Adrenal gland (tissue), 12 donors: Measurements from ENCODE around the gene PTGR2. TPM values are rescaled to one million over a fixed set of nuclear protein-coding genes. Genes with fewer than 3 reads are reported as not detected.
"Not testable (repeated sequence)": the region's sequence is repeated elsewhere in the genome, so short reads cannot be mapped to it uniquely, and the experiment has no call there.

ENCODE experiments used
- DNase-seq, 7 donors: peaks; one replicate each; pipeline ENCODE4 v3.0.0-alpha.2; 2019 to 2020
- H3K27ac ChIP-seq, 5 donors: fragments of 200-600 bp; sonication (generic) in 4 of 5; 1 replicate in 3 of 5; 2 replicates in 2 of 5; pipeline versions ENCODE4 v1.5.1 to v1.8.0; 2016 to 2020; ENCODE audit warnings: mild to moderate bottlenecking in 1 of 5
- H3K27me3 ChIP-seq: fragments of 200-600 bp; 2 replicates; pipeline ENCODE4 v1.8.0; 2021
- H3K36me3 ChIP-seq, 2 donors: fragments of 200-600 bp; replicated peaks in 1 of 2; 1 replicate in 1 of 2; 2 replicates in 1 of 2; pipeline versions ENCODE4 v1.5.1 to v1.8.0; 2018 to 2022
- H3K4me1 ChIP-seq, 2 donors: fragments of 200-600 bp; replicated peaks in 1 of 2; 1 replicate in 1 of 2; 2 replicates in 1 of 2; pipeline versions ENCODE4 v1.5.1 to v1.8.0; 2018 to 2021
- H3K4me3 ChIP-seq, 4 donors: fragments of 200-600 bp; sonication (generic) in 3 of 4; one replicate each; pipeline ENCODE4 v1.5.1; 2016 to 2018
- H3K9me3 ChIP-seq, 3 donors: fragments of 200-600 bp; sonication (generic) in 1 of 3; replicated peaks in 1 of 3; 1 replicate in 2 of 3; 2 replicates in 1 of 3; pipeline versions ENCODE4 v1.5.1 to v1.8.0; 2016 to 2021
- POLR2A ChIP-seq, 2 donors: fragments of 450-650 bp; IDR thresholded peaks; one replicate each; pipeline ENCODE4 v1.6.1; 2017; ENCODE audit warnings: antibody characterized with exemption in 2 of 2, mild to moderate bottlenecking in 2 of 2, moderate library complexity in 1 of 2
- WGBS, 4 donors: extraction: QIAGEN DNeasy Blood & Tissue Kit in 2 of 4; methylation state at CpG; one replicate each; pipeline versions ENCODE4 v1.1.5 to v1.1.7; 2013 to 2017; 5-methylcytosine and 5-hydroxymethylcytosine counted together
- intact Hi-C, 2 donors: fragments of 100-400 bp; cut with DNase I; formaldehyde crosslinking; loops; one replicate each; pipeline versions ENCODE4 v1.14.1 to v1.15.0; 2022 to 2023
- polyA plus RNA-seq, 3 donors: library from polyadenylated mRNA; stranded (reverse); fragments of 200-250 nt in 2 of 3; fragments of 350-450 nt in 1 of 3; fragmentation: Illumina TruSeq in 1 of 3; extraction: RNeasy Lipid Tissue Mini Kit (QIAGEN cat#74804) in 1 of 3; gene quantifications; one replicate each; pipeline ENCODE4 v1.2.3, GENCODE V29; 2013 to 2014
- total RNA-seq, 9 donors: library from RNA; depleted of rRNA in 4 of 9; stranded (reverse); fragments of >200 nt in 4 of 9; fragments of 120-200 nt in 1 of 9; fragmentation: NEBNext Ultra II Directional in 1 of 9; extraction: Animal tissue kit (Norgen Biotek cat#: 25700) in 1 of 9; gene quantifications; one replicate each; pipeline versions ENCODE4 v1.1.0 to v1.2.4, GENCODE V29; 2013 to 2023
- TF ChIP-seq, protein P1 (sequence below), 6 experiments: fragments of 450-650 bp in 4 of 6; fragments of 200-600 bp in 2 of 6; sonication (generic) in 1 of 6; IDR thresholded peaks; 1 replicate in 5 of 6; 2 replicates in 1 of 6; pipeline versions ENCODE4 v1.5.1 to v1.8.0; 2016 to 2021; ENCODE audit warnings: antibody characterized with exemption in 6 of 6, mild to moderate bottlenecking in 2 of 6, moderate library complexity in 1 of 6
- donor health status: healthy with polysubstance abuse.
- donor health status: Bipolar disorder and iron deficiency.
- donor health status: DM: yes; HTN: yes; CAD: no.
- donor health status: DM: no; HTN: no; CAD: no.
- donor health status: DM: no; HTN: no; CAD: no.
- donor health status: DM: yes; HTN: yes; CAD: no.

Gene PTGR2
- total and polyA plus RNA-seq, 12 donors, result 8.8 to 43.7 (median 17.3) TPM

GRCh38 chr14:73889376-73889775 is 37.7 kb downstream of the PTGR2 start:
- no peak overlapping the region for H3K4me3 ChIP-seq
- no peaks in the 10 kb centered on the region for H3K9me3 ChIP-seq
- peaks cover 18 to 37% of the 10 kb centered on the region in 2 donors for H3K4me1 ChIP-seq
- DNase-seq, result no peak
- TF ChIP-seq, protein P1, sequence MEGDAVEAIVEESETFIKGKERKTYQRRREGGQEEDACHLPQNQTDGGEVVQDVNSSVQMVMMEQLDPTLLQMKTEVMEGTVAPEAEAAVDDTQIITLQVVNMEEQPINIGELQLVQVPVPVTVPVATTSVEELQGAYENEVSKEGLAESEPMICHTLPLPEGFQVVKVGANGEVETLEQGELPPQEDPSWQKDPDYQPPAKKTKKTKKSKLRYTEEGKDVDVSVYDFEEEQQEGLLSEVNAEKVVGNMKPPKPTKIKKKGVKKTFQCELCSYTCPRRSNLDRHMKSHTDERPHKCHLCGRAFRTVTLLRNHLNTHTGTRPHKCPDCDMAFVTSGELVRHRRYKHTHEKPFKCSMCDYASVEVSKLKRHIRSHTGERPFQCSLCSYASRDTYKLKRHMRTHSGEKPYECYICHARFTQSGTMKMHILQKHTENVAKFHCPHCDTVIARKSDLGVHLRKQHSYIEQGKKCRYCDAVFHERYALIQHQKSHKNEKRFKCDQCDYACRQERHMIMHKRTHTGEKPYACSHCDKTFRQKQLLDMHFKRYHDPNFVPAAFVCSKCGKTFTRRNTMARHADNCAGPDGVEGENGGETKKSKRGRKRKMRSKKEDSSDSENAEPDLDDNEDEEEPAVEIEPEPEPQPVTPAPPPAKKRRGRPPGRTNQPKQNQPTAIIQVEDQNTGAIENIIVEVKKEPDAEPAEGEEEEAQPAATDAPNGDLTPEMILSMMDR (IDR thresholded peaks at IDR 0.05), result no peak
- TF ChIP-seq POLR2A (IDR thresholded peaks at IDR 0.05), result no peak
- H3K36me3 ChIP-seq, result peaks cover 0 to 15% of the 10 kb centered on the region in 2 donors
- intact Hi-C loops, result no loop called here
- no peaks in the 10 kb centered on the region for H3K27me3 ChIP-seq
- 71 to 79% (median 78%) methylated on average over 5 of the region's 5 CpGs for WGBS, 4 donors
- H3K27ac ChIP-seq, result no peak overlapping the region

DNA sequence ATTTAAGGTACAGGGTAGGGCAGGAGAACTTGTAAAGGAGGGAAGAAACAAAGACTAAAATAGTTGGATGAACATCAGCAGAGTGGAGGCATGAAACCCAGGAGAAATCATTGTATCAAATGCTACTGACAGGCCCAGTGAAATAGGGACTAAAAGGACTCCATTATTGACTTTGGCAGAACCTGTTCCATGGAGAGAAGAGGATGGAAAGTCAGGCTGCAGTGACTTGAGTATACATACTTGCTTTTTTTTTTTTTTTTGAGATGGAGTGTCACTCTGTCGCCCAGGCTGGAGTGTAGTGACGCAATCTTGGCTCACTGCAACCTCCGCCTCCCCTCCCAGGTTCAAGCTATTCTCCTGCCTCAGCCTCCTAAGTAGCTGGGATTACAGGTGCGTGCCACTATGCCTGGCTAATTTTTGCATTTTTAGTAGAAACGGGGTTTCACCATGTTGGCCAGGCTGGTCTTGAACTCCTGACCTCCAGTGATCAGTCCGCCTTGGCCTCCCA is 42.6 kb downstream of the PTGR2 start:
- WGBS, 4 donors, result 85 to 95% (median 89%) methylated on average over 6 of the region's 6 CpGs
- DNase-seq, H3K4me3 ChIP-seq, H3K27ac ChIP-seq, H3K27me3 ChIP-seq, intact Hi-C loops, H3K9me3 ChIP-seq: not testable (repeated sequence)
- Histone ChIP-seq H3K36me3 (peaks cover 0 to 61% of the 10 kb centered on the region in 2 donors), H3K4me1 (peaks cover 8 to 15% of the 10 kb centered on the region in 2 donors)

- H3K9me3 ChIP-seq, result no peaks in the 10 kb centered on the region
- H3K36me3 ChIP-seq, result peaks cover 0 to 78% of the 10 kb centered on the region in 2 donors
- DNase-seq, result no peak
- H3K4me1 ChIP-seq, result peaks cover 8 to 14% of the 10 kb centered on the region in 2 donors
- no peak for TF ChIP-seq POLR2A (IDR thresholded peaks at IDR 0.05)
- TF ChIP-seq, protein P1 (IDR thresholded peaks at IDR 0.05), result no peak
- intact Hi-C loops, result no loop called here
- H3K27ac ChIP-seq, result peak overlapping the region in 3 of 5 donors; percentile 7 to 79 (median 24)
- no peak overlapping the region for H3K4me3 ChIP-seq
- WGBS, 4 donors, result 64 to 81% (median 70%) methylated on average over 1 of the region's 1 CpG
- no peaks in the 10 kb centered on the region for H3K27me3 ChIP-seq
Measured at GRCh38 chr14:73895939-73896338, 44.3 kb downstream of the PTGR2 start.

- DNase-seq, result no peak
- TF ChIP-seq, protein P1 (IDR thresholded peaks at IDR 0.05), result no peak
- TF ChIP-seq POLR2A (IDR thresholded peaks at IDR 0.05), result no peak
- no peak overlapping the region for H3K4me3 ChIP-seq
- peaks cover 8 to 11% of the 10 kb centered on the region in 2 donors for H3K4me1 ChIP-seq
- intact Hi-C loops, result no loop called here
- no peaks in the 10 kb centered on the region for H3K9me3 ChIP-seq
- H3K27me3 ChIP-seq, result no peaks in the 10 kb centered on the region
- H3K36me3 ChIP-seq, result peaks cover 0 to 80% of the 10 kb centered on the region in 2 donors
- H3K27ac ChIP-seq, result peak overlapping the region in 4 of 5 donors; percentile 8 to 79 (median 22)
- 44 to 70% (median 51%) methylated on average over 1 of the region's 1 CpG for WGBS, 4 donors
Measured at GRCh38 chr14:73896521-73896920, 44.9 kb downstream of the PTGR2 start.

DNA sequence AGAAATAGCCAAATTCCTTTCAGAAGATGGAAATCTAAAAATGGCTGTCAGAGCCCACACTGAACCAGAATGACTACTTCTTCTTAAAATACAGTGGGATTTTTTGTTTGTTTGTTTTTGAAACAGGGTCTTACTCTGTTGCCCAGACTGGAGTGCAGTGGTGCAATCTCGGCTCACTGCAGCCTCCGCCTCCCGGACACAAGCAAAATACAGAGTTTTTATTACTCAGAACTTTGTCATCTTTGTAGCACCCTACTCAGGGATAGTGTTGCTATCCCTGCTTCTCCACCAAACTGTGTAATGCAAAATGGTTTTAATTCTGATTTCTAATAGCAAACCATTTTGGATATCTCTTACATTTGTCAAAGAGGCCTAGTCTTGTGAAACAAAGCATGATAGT is 51.4 kb downstream of the PTGR2 start:
- peaks cover 0 to 76% of the 10 kb centered on the region in 2 donors for H3K36me3 ChIP-seq
- 54 to 86% (median 75%) methylated on average over 3 of the region's 3 CpGs for WGBS, 4 donors
- peaks cover 0 to 2% of the 10 kb centered on the region in 2 donors for H3K4me1 ChIP-seq

More for the DNA sequence above, 51.4 kb downstream of the PTGR2 start:
- no peaks in the 10 kb centered on the region for H3K9me3 ChIP-seq
- TF ChIP-seq, protein P1 (IDR thresholded peaks at IDR 0.05), result no peak
- no peak for TF ChIP-seq POLR2A (IDR thresholded peaks at IDR 0.05)
- no peaks in the 10 kb centered on the region for H3K27me3 ChIP-seq
- H3K4me3 ChIP-seq, result no peak overlapping the region
- no peak for DNase-seq
- H3K27ac ChIP-seq, result no peak overlapping the region
- intact Hi-C loops, result no loop called here
